EH (cell line): ENCODE measurements around the gene TENM3.

ENCODE experiments used
- DNase-seq: peaks from one replicate; pipeline ENCODE4 v3.0.0-alpha.2; 2015; ENCODE audit warnings: low read depth

Gene TENM3

DNA sequence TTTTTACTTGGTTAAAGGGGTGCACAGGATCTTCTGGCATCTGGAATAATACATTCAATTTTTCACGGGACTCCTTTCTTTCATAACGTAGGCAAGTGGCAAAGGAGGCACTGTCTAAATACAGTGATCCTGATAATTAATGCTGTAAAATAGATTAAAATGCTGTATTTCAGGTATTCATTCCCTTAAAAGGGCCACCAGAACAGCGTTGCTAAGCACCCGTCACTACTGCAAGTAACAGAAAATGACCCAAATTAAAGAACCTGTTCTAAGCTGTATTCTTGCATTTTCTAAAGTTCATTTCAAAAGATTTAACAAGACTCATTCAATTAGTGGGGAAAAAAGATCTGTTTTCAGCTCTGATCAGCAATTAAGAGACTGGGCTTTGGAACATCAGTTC is 208.2 kb downstream of the TENM3 start:
- DNase-seq = no peak

DNA sequence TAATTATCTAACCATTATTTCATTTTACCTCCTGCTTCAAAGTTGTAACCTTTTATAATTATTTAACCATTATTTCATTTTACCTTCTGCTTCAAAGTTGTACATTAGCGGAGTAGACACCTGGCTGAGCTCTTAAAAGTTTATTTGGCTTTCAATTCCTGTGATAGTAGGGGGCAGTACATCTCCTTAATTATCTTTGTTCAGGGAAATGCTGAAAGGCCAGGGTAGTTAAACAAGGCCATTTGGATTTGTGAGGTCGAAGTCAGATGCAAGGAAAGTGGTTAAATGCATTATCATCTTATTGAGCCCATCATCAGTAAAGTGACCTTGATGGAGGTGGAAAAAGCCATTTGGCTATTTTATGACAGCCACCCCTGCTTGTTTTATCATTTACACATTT is 210.6 kb downstream of the TENM3 start:
- no peak for DNase-seq

- DNase-seq = peak; percentile 51
Observed at GRCh38 chr4:182454440-182455013, 211.3 kb downstream of the TENM3 start.

DNA sequence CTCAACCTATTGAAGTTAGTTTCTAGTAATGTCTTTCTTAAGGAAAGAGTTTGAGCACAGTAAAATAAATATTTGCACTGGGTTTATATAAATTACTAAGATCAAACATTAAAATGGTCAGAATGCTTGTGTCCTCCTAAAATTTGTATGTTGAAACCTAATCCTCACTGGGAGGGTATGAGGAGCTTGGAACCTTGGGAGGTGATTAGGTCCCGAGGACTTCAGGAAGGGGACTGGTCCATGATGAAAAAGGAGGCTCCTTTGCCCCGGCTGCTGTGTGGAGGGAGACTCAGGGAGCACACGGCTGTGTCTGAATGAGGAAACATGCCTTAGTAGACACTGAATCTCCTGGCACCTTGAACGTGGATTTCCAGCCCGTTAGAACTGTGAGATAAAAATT is 221.9 kb downstream of the TENM3 start:
- DNase-seq = no peak

GRCh38 chr4:182465979-182466378 is 222.8 kb downstream of the TENM3 start:
- DNase-seq = no peak

- no peak for DNase-seq
Observed at GRCh38 chr4:182470215-182470614, 227.0 kb downstream of the TENM3 start.

GRCh38 chr4:182475539-182475938 is 232.3 kb downstream of the TENM3 start:
- DNase-seq = no peak

GRCh38 chr4:182478475-182478874 is 235.3 kb downstream of the TENM3 start:
- peak; percentile 55 for DNase-seq

DNA sequence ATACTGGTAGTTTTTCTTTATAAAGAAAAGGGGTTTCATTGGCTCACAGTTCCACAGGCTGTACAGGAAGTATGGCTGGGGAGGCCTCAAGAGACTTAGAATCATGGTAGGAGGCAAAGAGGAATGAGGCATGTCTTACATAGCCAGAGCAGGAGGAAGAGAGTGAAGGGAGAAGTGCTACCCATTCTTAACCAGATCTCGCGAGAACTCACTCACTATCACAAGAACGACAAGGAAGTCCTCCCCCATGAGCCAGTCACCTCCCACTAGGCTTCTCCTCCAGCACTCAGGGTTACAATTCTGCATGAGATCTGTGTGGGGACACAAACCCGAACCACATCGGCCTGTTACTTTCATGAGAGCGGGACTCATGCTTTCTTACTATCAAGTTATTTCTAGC is 240.5 kb downstream of the TENM3 start:
- no peak for DNase-seq

DNA sequence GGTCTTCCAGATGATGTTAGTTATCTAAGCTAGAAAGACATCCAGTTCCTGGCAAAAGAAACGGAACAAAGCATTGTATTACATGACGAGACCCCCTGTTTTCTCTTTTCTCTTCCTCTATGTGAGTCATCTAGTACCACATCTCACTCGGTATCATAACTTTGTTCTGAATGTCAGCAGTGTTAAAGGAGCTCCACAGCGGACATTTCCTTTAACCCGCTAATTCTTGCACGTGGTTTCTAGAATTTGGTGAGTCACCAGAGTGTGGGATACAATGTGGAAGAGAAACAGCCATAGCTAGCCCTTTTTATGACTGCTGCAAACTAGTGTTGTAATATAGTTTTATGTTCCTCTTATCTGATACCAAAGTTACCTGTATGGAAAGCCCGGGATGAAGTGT is 243.7 kb downstream of the TENM3 start:
- peak; percentile 6 for DNase-seq

DNA sequence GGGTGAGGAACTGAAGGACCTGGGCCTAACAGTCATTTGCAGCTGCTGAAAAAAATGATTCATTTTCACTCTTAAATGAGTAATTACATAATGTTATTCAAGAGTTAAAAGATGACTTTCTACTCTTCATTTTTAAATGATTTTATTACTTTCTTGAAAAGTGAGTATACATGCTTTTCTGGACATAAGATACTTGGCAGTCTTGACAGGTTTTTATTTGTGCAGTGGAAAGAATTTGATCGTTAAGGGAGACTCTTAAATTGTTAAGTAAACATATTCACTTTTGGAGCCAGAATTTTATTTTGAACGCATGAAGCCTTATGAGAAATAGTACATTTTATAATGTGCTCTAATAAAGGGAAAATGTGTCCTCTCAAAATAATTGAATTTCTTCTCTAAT is 245.7 kb downstream of the TENM3 start:
- no peak for DNase-seq

DNA sequence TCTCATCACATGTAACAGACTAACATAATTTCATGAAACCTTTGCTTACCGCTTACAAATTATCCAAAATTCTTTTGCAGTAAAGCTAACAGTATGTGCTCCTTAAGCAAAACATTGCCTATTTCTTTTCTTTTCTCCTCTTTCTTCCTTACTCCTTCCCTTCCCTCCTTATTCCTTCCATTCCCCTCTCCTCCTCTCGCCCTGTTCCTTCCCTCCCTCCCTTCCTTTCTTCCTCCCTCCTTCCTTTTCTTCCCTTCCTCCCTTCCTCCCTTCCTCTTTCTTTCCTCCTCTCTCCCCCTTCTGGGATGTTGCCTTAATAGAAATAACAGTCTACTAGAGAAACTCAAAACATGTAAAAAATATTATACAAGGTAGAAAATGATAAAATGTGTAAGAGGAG is 246.4 kb downstream of the TENM3 start:
- DNase-seq = no peak

GRCh38 chr4:182491719-182492118 is 248.5 kb downstream of the TENM3 start:
- no peak for DNase-seq

DNA sequence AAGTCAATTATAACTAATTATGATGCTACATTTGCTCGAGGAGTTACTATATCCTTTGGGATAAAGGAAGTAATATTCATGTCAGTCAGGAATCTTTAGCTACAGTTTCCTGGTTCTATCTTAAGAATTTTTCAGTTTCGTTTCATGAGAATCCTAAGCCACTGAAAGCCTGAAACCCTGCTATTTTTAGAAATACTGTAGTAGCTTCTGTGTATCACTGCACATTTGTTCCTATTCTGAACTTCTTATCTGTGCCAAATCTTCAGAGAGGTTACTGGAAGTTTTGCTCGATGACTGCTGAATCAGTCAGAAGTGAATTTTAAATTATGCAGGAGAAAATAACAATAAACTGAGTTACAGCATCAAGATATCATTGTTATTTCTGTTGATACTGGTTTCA is 249.2 kb downstream of the TENM3 start:
- peak; percentile 86 for DNase-seq

- no peak for DNase-seq
Observed at GRCh38 chr4:182493377-182493776, 250.2 kb downstream of the TENM3 start.

- DNase-seq = no peak
Observed at GRCh38 chr4:182494103-182494502, 250.9 kb downstream of the TENM3 start.

GRCh38 chr4:182495031-182495430 is 251.8 kb downstream of the TENM3 start:
- DNase-seq = no peak

DNA sequence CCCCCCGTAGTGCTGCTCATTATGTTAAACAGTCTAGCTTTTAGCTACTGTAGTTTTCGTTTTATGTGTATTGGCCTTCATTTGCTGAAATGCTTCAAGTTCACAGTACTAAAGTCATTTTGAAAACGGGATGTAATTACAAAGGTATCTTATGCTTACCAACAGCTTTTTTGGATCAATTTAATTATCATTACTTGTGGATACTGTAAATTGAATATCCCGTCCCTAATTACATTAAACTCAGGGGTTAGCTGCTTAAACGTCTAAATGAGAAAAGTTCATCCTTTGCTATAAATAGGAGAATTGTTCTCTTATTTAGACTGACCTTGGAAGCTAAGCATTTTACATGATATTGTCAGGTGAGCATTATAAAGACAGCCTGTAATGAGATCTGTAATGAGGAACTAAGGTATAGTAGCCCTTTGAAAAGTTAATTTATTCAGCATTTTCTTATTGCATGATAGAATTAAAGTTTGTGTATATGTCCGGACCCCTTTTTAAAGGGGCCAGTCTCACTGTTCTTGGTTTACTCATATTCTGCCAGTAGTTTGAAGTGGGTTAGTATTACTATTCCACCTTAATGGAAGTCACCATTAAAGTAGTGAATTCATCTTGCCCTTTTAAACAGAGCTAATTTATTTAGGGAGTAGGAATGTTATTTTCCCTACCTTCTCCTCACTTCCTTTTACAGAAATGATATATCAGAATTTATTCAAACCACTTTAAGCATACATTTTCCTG is 252.6 kb downstream of the TENM3 start:
- no peak for DNase-seq

- DNase-seq = no peak
Observed at GRCh38 chr4:182496408-182496807, 253.2 kb downstream of the TENM3 start.

DNA sequence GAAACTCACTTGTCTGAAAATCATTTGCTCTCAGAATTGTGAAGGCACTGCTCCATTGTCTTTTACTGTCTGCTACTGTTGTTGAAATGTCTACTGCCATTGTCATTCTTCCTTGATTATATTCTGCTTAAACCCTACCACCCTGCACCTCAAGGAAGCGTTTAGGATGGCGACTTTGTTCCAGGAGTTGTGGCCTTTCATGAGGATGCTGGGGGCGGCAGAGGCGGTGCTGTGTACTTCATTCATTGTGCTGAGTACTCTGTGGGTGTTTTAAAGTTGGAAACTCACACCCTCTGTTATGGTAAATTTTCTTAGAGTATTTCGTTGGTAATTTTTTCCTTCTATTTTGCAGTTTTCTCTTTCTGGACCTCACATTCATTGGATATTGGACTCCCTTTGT is 258.9 kb downstream of the TENM3 start:
- no peak for DNase-seq

- no peak for DNase-seq
Observed at GRCh38 chr4:182504463-182504862, 261.3 kb downstream of the TENM3 start.

DNA sequence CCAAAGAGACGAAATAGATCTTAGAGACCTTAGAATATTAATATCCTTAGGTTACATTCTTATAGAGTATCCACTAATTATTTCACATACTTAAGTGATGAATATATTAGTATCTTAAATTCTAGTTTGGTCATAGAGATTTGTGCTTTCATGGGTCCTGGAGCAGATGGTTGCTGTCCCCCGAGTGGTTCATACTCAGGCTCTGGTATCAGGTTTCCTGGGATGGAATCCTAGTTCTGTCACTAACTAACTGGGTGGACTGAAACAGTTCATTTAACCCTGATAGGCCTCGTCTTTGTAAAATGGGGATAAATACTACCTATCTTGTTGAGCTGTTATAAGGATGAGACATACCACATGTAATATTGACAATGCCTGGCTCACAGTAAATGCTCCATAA is 264.6 kb downstream of the TENM3 start:
- DNase-seq = peak; percentile 10

GRCh38 chr4:182510836-182511235 is 267.6 kb downstream of the TENM3 start:
- DNase-seq = no peak
